Measurements from ENCODE around the gene SNX9. TPM values are rescaled to one million over a fixed set of nuclear protein-coding genes. Genes with fewer than 3 reads are reported as not detected.
A peak's percentile ranks its signal among the peaks of the same experiment; 100 is the strongest.

The SNX9 gene
- polyA plus RNA-seq, 1 donor (not counting 4 experiments of a cell fraction or from before 2014, with no cell fraction given) = 37.8 TPM

DNA sequence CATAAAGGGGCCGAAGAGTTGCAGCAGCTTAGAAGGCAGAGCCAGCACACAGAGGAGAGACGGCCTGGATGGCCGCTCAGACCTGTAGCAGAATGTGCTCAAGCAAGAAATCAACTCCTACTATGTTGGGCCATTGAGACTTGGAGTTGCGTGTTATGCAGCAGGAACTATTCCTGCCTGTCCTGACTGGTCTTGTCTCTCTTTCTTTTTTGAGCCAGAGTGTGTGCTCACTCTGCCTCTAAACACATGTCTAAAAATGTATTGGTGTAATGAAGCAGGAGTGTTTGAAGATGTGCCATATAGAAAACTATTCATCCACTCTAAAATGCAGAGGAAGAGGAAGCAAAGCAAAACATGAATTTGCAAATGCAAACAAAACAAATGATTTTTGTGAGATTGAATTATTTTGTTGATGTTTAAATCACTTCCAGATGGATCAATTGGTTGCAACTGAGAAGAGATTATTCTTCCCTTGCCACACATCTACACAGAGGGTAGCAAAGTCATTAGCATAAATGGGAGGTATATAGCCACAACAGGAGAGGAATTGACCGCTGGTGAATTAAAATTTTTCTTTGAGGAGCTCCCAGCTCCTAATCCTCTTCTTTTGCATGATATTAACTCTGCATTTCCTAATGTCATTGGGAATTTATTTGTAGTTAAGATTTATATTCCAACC, 138.2 kb downstream of the SNX9 start:
- Histone ChIP-seq H3K4me3 (ENCODE audit: control insufficient read depth in 2 of 3, extremely low read depth in 1 of 3, insufficient read depth in 2 of 3, low read depth in 1 of 3, low read length in 3 of 3) (no peak overlapping the region), H4K20me1 (ENCODE audit: control insufficient read depth, extremely low read depth, insufficient read depth, low read length) (no peaks in the 10 kb centered on the region), H3K4me1 (ENCODE audit: control insufficient read depth, extremely low read depth, insufficient read depth, low read length) (no peaks in the 10 kb centered on the region), H3K27ac (ENCODE audit: control insufficient read depth, insufficient read depth, low read length) (no peak overlapping the region), H3K9me1 (ENCODE audit: control insufficient read depth, extremely low read depth, insufficient read depth, low read length) (no peaks in the 10 kb centered on the region), H3K27me3 (ENCODE audit: control insufficient read depth, extremely low read depth, insufficient read depth, low read length) (no peaks in the 10 kb centered on the region), H3K9ac (ENCODE audit: control insufficient read depth, extremely low read depth, insufficient read depth, low read length) (no peak overlapping the region), H2AFZ (ENCODE audit: control insufficient read depth, low read length) (no peak overlapping the region), H3K36me3 (ENCODE audit: control insufficient read depth in 2 of 2, extremely low read depth in 1 of 2, insufficient read depth in 2 of 2, low read length in 2 of 2) (no peaks in the 10 kb centered on the region), H3K4me2 (ENCODE audit: control insufficient read depth, extremely low read depth, insufficient read depth, low read depth, low read length) (no peak overlapping the region), H3K9me3 (ENCODE audit: control insufficient read depth, low read depth, low read length) (no peaks in the 10 kb centered on the region), H3K79me2 (ENCODE audit: control insufficient read depth, insufficient read depth, low read length) (no peaks in the 10 kb centered on the region)
- TF ChIP-seq EZH2 (IDR thresholded peaks at IDR 0.05; ENCODE audit: low read length) (no peak), CTCF (optimal IDR thresholded peaks at IDR 0.05 in 1 of 3, IDR thresholded peaks at IDR 0.05 in 1 of 3, conservative IDR thresholded peaks at IDR 0.05 in 1 of 3; ENCODE audit: extremely low read depth in 1 of 3, insufficient read depth in 2 of 3, low read length in 3 of 3) (no peak)
- dilution Hi-C loops (cut with MboI; ENCODE audit: extremely low pct_ligation_motif_present, low sequenced_read_pairs) = no loop called here
- FAIRE-seq (peak; percentile 66), DNase-seq (ENCODE audit: low read depth, low spot score) (no peak)

GRCh38 chr6:157961832-157962575, 139.0 kb downstream of the SNX9 start:
- no peak for DNase-seq (ENCODE audit: low read depth, low spot score)
- no peaks in the 10 kb centered on the region for H3K27me3 ChIP-seq (ENCODE audit: control insufficient read depth, extremely low read depth, insufficient read depth, low read length)
- FAIRE-seq = no peak
- no peak overlapping the region for H3K4me2 ChIP-seq (ENCODE audit: control insufficient read depth, extremely low read depth, insufficient read depth, low read depth, low read length)
- H2AFZ ChIP-seq (ENCODE audit: control insufficient read depth, low read length) = no peak overlapping the region
- H3K9me1 ChIP-seq (ENCODE audit: control insufficient read depth, extremely low read depth, insufficient read depth, low read length) = no peaks in the 10 kb centered on the region
- TF ChIP-seq EZH2 (IDR thresholded peaks at IDR 0.05; ENCODE audit: low read length) = no peak
- TF ChIP-seq CTCF (optimal IDR thresholded peaks at IDR 0.05 in 1 of 3, IDR thresholded peaks at IDR 0.05 in 1 of 3, conservative IDR thresholded peaks at IDR 0.05 in 1 of 3; ENCODE audit: extremely low read depth in 1 of 3, insufficient read depth in 2 of 3, low read length in 3 of 3) = no peak
- dilution Hi-C loops (cut with MboI; ENCODE audit: extremely low pct_ligation_motif_present, low sequenced_read_pairs) = no loop called here
- H3K4me1 ChIP-seq (ENCODE audit: control insufficient read depth, extremely low read depth, insufficient read depth, low read length) = no peaks in the 10 kb centered on the region
- H3K79me2 ChIP-seq (ENCODE audit: control insufficient read depth, insufficient read depth, low read length) = no peaks in the 10 kb centered on the region
- no peak overlapping the region for H3K9ac ChIP-seq (ENCODE audit: control insufficient read depth, extremely low read depth, insufficient read depth, low read length)
- no peaks in the 10 kb centered on the region for H3K36me3 ChIP-seq (ENCODE audit: control insufficient read depth in 2 of 2, extremely low read depth in 1 of 2, insufficient read depth in 2 of 2, low read length in 2 of 2)
- H3K4me3 ChIP-seq (ENCODE audit: control insufficient read depth in 2 of 3, extremely low read depth in 1 of 3, insufficient read depth in 2 of 3, low read depth in 1 of 3, low read length in 3 of 3) = no peak overlapping the region
- no peaks in the 10 kb centered on the region for H4K20me1 ChIP-seq (ENCODE audit: control insufficient read depth, extremely low read depth, insufficient read depth, low read length)
- H3K9me3 ChIP-seq (ENCODE audit: control insufficient read depth, low read depth, low read length) = no peaks in the 10 kb centered on the region
- no peak overlapping the region for H3K27ac ChIP-seq (ENCODE audit: control insufficient read depth, insufficient read depth, low read length)
